Left ventricle myocardium inferior (tissue), 1 donor: ENCODE results near the gene FBXO31. TPM values are rescaled to one million over a fixed set of nuclear protein-coding genes. Genes with fewer than 3 reads are reported as not detected.
A peak's percentile ranks its signal among the peaks of the same experiment; 100 is the strongest.

ENCODE experiments used
- DNase-seq: peaks from one replicate; pipeline ENCODE4 v3.0.0-alpha.2; 2020
- H3K27ac ChIP-seq: fragments of 200-600 bp; replicated peaks from 2 replicates; pipeline ENCODE4 v1.8.0; 2021
- H3K27me3 ChIP-seq: fragments of 200-600 bp; 2 replicates; pipeline ENCODE4 v1.8.0; 2021; ENCODE audit warnings: low read depth
- H3K36me3 ChIP-seq: fragments of 200-600 bp; 2 replicates; pipeline ENCODE4 v1.8.0; 2021
- H3K4me1 ChIP-seq: fragments of 200-600 bp; 2 replicates; pipeline ENCODE4 v1.8.0; 2021
- H3K4me3 ChIP-seq: fragments of 200-600 bp; 2 replicates; pipeline ENCODE4 v1.8.0; 2021; ENCODE audit warnings: mild to moderate bottlenecking, moderate library complexity
- H3K9me3 ChIP-seq: fragments of 200-600 bp; replicated peaks from 2 replicates; pipeline ENCODE4 v1.8.0; 2021
- intact Hi-C: fragments of 100-400 bp; cut with micrococcal nuclease; formaldehyde crosslinking; loops from one replicate; pipeline ENCODE4 v1.11.0; 2022
- total RNA-seq: library from RNA; stranded (reverse); fragmentation: NEBNext Ultra II Directional; extraction: Animal tissue kit (Norgen Biotek cat#: 25700); gene quantifications from one replicate; pipeline ENCODE4 v1.2.1, GENCODE V29; 2021
- TF ChIP-seq, protein P1 (sequence below): fragments of 200-600 bp; IDR thresholded peaks from 2 replicates; pipeline ENCODE4 v1.8.0; 2021; ENCODE audit warnings: antibody characterized with exemption, mild to moderate bottlenecking, borderline replicate concordance
- donor health status: DM: no; HTN: yes; CAD: no; lungs with severe emphysema.

FBXO31 gene
- total RNA-seq, 1 donor from 2014 or later, result 74.5 TPM

DNA sequence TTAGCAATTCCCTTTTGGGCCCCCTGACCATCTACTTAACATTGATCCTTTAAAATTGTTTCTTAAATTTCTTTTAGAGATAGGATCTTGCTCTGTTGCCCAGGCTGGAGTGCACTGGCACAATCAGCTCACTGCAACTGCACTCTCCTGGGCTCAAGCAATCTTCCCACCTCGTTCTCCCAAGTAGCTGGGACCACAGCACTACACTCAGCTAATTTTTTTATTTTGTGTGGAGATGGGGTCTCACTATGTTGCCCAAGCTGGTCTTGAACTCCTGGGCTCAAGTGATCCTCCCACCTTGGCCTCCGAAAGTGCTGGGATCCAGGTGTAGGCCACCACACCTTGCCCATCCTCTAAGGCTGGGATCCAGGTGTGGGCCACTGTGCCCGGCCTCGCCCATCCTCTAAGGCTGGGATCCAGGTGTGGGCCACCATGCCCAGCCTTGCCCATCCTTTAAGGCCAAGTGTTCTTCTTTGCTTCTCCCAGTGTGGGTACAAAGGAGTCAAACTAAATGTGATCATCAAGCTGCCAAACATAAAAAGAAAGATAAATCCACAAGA is 79.5 kb downstream of the FBXO31 start:
- no peak for DNase-seq
- TF ChIP-seq, protein P1, sequence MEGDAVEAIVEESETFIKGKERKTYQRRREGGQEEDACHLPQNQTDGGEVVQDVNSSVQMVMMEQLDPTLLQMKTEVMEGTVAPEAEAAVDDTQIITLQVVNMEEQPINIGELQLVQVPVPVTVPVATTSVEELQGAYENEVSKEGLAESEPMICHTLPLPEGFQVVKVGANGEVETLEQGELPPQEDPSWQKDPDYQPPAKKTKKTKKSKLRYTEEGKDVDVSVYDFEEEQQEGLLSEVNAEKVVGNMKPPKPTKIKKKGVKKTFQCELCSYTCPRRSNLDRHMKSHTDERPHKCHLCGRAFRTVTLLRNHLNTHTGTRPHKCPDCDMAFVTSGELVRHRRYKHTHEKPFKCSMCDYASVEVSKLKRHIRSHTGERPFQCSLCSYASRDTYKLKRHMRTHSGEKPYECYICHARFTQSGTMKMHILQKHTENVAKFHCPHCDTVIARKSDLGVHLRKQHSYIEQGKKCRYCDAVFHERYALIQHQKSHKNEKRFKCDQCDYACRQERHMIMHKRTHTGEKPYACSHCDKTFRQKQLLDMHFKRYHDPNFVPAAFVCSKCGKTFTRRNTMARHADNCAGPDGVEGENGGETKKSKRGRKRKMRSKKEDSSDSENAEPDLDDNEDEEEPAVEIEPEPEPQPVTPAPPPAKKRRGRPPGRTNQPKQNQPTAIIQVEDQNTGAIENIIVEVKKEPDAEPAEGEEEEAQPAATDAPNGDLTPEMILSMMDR, result no peak
- intact Hi-C loops, result no loop called here

DNA sequence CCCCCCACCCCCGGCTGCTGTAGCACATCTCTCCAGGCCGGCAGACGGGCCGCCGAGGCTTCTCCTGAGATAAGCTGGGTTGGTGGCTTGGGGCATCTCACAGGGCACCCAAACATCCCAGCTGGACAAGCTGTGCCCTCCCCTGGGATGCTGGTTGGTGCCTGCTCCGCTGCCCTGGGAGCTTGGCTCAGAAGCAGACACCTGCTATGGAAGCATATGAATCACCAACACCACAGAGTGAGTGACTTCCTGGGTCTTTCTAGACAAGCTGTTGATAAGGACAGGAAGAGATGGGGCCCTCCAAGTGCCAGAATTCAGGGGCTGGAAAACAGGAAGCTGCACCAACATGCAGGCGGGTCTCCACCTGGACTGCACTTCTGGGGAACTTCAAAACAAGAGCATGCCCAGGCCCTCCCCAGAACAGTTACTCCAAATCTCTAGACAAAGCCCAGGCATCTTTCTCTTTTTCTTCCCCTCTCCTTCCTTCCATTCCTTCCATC is 80.1 kb downstream of the FBXO31 start:
- Histone ChIP-seq H3K36me3 (no peaks in the 10 kb centered on the region), H3K4me3 (no peak overlapping the region), H3K9me3 (peaks cover 7% of the 10 kb centered on the region), H3K4me1 (no peaks in the 10 kb centered on the region), H3K27ac (no peak overlapping the region), H3K27me3 (peaks cover 17% of the 10 kb centered on the region)
- intact Hi-C loops, result no loop called here
- no peak for DNase-seq
- TF ChIP-seq, protein P1, result no peak

More for the DNA sequence above, 79.5 kb downstream of the FBXO31 start:
- Histone ChIP-seq H3K36me3 (no peaks in the 10 kb centered on the region), H3K9me3 (peaks cover 13% of the 10 kb centered on the region), H3K4me3 (no peak overlapping the region), H3K27ac (no peak overlapping the region), H3K27me3 (peaks cover 17% of the 10 kb centered on the region), H3K4me1 (no peaks in the 10 kb centered on the region)

DNA sequence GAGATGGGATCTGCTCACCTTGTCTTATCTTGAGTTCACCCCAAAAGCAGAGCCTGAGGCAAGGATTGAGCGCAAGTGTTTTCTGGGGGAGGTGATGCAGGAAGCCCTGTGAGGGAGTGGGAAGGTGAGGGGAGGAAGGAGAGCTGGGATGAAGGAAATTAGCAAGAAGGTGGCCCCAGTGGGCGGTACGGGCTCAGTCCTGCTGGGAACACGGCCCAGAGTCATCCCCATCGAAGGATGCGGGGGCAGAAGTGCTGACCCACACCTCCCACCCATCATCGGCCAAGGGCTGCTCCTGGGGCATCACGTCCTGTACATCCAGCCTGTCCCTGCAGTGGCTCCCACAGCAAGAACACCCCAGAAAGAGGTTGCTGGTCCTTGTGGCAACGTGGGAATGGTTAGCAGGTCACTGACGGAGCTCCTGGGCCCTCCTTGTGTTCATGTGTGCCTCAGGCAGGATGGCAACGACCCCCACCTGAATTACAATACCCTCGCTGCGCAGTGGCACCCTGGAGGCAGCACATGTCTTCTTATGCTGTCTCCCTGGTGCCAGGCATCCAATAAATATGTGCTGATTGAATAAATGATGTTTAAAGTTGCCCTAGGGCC is 84.6 kb downstream of the FBXO31 start:
- Histone ChIP-seq H3K27ac (no peak overlapping the region), H3K4me1 (no peaks in the 10 kb centered on the region), H3K9me3 (no peaks in the 10 kb centered on the region), H3K27me3 (peaks cover 1% of the 10 kb centered on the region), H3K4me3 (no peak overlapping the region), H3K36me3 (no peaks in the 10 kb centered on the region)
- TF ChIP-seq, protein P1, result no peak
- no peak for DNase-seq
- intact Hi-C loops, result no loop called here

DNA sequence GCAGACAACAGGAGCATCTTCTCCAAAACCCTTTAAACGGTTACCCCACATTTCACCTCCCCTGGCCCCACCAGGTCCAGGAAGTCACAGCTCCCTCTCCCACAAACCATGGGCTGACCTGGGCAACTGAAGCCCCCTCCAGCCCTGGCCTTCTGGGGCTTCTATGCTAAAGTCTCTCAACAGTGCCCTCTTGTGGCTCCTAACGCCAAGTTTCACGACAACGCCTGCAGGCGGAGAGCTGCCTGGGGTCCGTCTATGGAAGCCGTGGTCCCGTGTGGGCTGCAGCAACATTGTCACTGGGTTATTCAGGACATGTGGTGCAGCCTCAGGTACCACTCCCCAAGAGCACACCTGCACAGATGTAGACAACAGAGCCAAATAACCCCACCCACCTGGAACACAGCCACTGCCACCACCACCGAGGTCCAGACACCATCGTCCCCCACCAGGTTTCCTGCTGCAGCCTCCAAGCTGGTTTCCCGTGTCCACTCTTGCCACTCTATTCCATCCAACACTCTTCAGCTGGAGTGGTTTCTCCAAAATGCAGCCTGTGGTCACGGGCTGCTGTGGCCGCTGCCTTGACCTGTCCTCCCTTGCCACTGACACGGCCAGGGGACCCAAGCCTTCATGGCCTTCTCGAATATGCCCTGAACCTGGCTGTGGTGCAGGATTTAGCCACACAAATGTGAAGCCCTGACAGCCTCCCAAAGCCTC is 85.5 kb downstream of the FBXO31 start:
- no peaks in the 10 kb centered on the region for H3K4me1 ChIP-seq
- H3K4me3 ChIP-seq, result no peak overlapping the region
- intact Hi-C loops, result no loop called here
- H3K36me3 ChIP-seq, result no peaks in the 10 kb centered on the region
- no peak for DNase-seq
- H3K27me3 ChIP-seq, result no peaks in the 10 kb centered on the region
- TF ChIP-seq, protein P1, result peak; percentile 70
- H3K9me3 ChIP-seq, result no peaks in the 10 kb centered on the region
- H3K27ac ChIP-seq, result no peak overlapping the region

DNA sequence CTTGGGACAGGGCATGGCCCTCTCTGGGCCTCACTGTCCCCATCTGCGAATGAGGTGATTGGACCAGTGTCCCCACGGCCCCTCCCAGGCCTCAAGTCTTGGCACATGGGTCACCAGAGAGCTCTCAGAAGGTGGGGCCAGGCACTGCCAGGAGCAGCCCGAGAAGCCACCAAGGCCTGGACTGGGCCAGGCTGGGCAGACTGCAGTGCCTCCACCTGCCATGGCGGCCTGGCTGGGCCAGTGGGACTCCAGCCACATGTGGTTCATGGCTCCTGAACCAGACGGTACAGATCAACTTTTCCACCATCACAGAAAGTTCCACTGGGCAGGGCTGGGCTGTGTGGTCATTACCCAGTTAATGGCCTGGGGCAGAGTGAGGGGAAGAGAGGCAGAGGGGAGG is 86.2 kb downstream of the FBXO31 start:
- Histone ChIP-seq H3K27me3 (no peaks in the 10 kb centered on the region), H3K4me3 (no peak overlapping the region), H3K4me1 (no peaks in the 10 kb centered on the region), H3K27ac (no peak overlapping the region), H3K36me3 (no peaks in the 10 kb centered on the region), H3K9me3 (no peaks in the 10 kb centered on the region)
- DNase-seq, result no peak
- intact Hi-C loops, result no loop called here
- TF ChIP-seq, protein P1, result no peak
